Dermis blood vessel endothelial cell (primary cell): ENCODE data around the gene ICE2. TPM values are rescaled to one million over a fixed set of nuclear protein-coding genes. Genes with fewer than 3 reads are reported as not detected.

Experiments
- DNase-seq: peaks from one replicate; pipeline ENCODE4 v3.0.0; 2010
- total RNA-seq: library from RNA; depleted of rRNA; stranded (reverse); fragments of >200 nt; gene quantifications from 2 replicates; pipeline ENCODE4 v1.2.3, GENCODE V29; 2014

The ICE2 gene, protein sequence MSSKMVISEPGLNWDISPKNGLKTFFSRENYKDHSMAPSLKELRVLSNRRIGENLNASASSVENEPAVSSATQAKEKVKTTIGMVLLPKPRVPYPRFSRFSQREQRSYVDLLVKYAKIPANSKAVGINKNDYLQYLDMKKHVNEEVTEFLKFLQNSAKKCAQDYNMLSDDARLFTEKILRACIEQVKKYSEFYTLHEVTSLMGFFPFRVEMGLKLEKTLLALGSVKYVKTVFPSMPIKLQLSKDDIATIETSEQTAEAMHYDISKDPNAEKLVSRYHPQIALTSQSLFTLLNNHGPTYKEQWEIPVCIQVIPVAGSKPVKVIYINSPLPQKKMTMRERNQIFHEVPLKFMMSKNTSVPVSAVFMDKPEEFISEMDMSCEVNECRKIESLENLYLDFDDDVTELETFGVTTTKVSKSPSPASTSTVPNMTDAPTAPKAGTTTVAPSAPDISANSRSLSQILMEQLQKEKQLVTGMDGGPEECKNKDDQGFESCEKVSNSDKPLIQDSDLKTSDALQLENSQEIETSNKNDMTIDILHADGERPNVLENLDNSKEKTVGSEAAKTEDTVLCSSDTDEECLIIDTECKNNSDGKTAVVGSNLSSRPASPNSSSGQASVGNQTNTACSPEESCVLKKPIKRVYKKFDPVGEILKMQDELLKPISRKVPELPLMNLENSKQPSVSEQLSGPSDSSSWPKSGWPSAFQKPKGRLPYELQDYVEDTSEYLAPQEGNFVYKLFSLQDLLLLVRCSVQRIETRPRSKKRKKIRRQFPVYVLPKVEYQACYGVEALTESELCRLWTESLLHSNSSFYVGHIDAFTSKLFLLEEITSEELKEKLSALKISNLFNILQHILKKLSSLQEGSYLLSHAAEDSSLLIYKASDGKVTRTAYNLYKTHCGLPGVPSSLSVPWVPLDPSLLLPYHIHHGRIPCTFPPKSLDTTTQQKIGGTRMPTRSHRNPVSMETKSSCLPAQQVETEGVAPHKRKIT
- 30.8 and 37.7 TPM in 2 replicates for total RNA-seq

DNA sequence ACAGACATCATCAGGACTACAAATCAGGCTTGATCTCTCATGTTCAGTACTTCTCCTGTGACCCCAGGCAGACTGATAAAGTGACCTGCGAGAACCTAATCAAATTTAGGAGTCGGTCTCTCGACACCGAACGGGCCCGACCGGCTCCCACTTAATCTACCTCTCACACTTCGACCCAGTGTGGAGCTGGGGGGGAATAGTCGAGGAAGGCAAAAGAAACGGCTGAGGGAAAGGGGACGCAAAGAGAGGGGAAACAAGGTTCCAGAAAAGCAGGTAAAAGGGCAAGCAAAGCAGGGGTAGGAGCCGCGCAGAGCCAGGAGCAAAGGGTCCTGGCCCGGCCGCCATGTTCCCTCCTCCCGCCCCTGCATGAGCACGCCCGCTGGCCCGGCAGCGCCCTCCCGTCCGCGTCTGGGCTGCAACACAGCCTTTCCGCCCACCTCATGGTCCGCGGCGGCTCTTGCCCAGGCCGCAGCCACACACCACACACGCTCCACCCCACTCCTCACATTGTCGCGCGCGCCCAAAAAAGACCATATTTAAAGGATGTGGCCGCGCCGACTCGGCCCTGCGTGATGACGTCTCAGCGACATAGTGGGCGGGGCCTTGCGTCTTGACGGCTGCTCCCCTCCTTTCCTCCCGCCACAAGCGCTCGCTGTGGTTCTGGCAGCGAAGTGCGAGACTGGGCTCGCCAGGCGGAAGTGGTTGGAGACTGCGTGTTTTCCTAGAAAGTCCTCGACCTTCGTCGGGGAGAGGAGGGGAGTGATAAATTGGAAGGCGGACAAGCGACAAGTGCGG, at the start of gene ICE2:
TSS of gene ICE2 (minus strand) at position 577 of the 795 bp plus-strand sequence. CDS start 1,165 bp downstream, outside the sequence.
- peak; percentile 97 for DNase-seq

DNA sequence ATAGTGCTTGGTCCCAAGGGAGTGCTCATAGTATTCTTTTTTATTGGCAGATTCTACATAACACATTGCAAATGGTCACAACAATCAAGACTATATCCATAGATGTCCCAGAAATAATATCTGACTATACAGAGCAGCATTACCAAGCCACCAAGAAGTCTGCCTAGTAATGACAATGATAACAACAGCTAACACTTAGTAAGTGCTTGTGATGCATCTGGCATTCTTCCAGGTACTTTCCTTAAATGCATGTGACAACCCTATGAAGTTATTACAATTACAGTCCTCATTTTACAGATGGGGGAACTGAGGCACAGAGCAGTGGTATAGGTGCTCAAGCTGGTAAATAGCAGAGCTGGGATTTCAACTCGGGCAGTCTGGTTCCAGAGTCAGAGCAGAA, 49.6 kb upstream of the ICE2 start:
- peak; percentile 69 for DNase-seq

GRCh38 chr15:60527456-60527855, 48.5 kb upstream of the ICE2 start:
- no peak for DNase-seq

GRCh38 chr15:60526127-60526616, 47.2 kb upstream of the ICE2 start:
- DNase-seq, result no peak

GRCh38 chr15:60525341-60526039, 46.5 kb upstream of the ICE2 start:
- no peak for DNase-seq

- DNase-seq, result peak; percentile 39
Observed at GRCh38 chr15:60523056-60523455, 44.1 kb upstream of the ICE2 start.

DNA sequence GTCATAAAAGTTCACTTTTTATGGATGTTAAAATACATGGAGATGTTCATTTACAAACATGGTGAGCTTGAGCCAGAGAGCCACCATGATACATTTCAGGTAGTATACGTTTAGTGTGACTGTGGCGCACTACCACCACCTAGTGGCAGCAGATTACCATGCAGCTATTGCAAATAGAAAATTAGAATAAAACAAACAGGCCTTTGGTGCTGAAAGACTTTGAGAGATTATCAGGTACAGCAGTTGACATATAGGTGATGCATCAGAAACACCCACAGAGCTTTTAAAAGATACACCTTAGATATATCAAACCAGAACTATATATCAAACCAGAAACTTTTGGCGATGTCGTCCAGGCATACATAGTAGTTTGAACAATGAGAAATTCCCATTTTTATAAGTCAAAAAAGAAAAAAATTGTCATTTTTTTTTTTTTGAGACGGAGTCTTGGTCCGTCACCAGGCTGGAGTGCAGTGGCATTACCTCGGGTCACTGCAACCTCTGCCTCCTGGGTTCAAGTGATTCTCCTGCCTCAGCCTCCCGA, 42.0 kb upstream of the ICE2 start:
- peak; percentile 85 for DNase-seq

- no peak for DNase-seq
Observed at GRCh38 chr15:60520013-60520824, 41.3 kb upstream of the ICE2 start.

DNA sequence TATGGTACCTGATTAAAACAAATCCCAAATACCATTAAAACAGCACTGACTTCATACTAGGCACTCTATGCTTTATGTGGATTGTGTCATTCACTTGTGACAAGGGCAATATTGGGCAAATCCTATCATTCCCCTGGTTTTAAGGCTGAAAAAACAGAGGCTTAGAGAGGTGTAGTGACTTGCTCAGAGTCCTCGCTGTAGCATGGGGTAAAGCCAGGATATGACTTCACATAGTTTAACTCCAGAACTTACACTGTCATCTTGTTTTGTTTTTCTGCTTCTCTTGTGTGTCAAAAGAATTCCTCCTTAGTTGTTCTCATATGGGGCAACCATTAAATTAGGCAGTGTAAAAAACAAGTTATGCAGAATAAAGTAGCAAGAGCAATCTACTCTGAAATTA, 40.3 kb upstream of the ICE2 start:
- DNase-seq, result peak; percentile 45

GRCh38 chr15:60518511-60518910, 39.6 kb upstream of the ICE2 start:
- DNase-seq, result no peak

- DNase-seq, result no peak
Observed at GRCh38 chr15:60514261-60514881, 35.4 kb upstream of the ICE2 start.

DNA sequence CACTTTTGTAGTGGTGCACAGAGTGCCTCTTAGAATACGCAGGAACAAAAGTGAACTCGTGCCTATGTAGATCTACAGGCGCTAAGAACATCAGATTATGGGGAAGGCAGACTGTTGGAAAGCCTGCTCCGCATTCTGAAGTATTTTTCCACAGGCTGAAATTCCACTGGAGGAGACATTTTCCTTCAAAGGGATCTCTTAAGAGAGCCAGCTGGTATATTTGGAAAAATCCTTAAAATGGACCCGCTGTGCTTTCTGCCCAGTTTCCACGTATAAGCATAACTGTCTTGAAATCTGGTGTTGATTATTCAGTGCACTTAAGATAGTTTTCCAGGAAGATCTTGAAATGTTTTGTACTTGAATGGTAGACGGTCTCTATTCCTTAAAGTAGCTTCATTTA, 34.7 kb upstream of the ICE2 start:
- no peak for DNase-seq

DNA sequence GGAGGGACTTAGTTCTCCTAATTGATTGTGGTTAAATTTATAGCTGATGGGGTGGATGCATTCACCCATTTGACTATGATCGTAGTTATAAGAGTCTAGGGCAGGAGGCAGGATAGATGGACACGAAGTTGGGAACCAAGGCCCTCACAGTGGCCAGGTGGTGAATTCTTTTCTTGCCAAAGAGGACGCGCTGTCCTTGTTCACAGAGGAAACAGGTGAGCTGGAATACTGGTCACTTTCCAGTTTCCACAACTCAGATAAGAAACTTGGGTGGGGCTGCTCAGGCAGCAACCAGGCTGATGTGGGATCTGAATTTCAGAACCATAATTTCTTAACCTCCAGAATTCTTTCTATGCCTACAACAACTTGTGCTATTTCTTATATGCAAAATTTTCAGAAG, 34.0 kb upstream of the ICE2 start:
- DNase-seq, result no peak

DNA sequence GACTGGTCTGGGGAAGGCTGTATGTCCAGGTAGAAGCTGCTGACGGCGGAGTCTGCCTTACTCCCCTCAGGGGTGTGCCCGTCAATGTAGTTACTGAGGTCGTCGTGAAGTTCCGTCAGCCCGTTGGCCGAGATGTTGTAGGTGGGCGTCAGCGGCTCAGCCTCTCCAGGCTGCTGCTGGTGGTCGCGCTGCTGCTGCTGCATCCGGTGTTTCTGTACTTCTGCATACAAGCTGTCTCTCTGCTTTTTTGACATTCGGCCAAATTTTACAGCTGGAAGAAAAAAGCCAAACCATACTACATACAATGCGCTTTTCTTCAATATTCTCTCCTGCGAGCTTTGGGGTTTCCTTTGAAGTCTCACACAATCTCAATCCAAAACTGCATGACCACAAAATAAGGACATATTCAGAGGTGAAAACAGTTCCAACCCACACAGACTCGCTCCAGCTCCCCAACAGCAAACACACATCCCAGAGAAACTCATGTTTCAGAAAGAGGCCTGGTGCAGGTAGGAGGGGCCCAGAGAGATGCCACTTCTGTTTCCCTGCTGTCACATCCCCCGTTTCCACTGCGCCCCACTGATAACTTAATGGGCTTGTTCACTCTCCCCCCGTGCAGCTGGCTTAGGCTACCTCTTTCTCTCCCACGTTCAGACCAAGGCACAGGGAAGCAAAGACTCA, 32.5 kb upstream of the ICE2 start:
- DNase-seq, result no peak

DNA sequence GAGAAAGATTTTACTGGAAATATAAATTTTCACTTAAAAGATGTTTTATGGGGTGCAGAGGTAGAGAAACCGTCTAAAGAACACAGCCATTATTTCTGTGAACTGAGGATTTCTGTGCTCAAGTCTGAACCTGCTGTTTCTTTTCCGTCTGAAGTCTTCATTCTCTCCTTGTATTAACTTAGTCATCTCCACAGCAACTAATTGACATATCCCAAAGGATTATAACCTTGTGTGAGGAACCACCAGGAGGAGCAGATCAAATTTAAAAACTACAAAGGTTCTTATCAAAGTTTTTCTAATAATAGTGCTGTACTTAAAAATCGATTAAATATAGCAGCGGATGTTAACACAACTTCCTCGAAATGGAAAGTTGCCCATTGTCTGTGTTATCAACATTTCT, 31.1 kb upstream of the ICE2 start:
- no peak for DNase-seq

GRCh38 chr15:60509470-60509869, 30.5 kb upstream of the ICE2 start:
- no peak for DNase-seq

GRCh38 chr15:60508442-60508841, 29.5 kb upstream of the ICE2 start:
- DNase-seq, result no peak

GRCh38 chr15:60507596-60508424, 28.9 kb upstream of the ICE2 start:
- DNase-seq, result peak; percentile 88

GRCh38 chr15:60496853-60497252, 17.9 kb upstream of the ICE2 start:
- DNase-seq, result no peak
